Psoas muscle (tissue), 8 donors: ENCODE measurements around the gene UBE2S. TPM values are rescaled to one million over a fixed set of nuclear protein-coding genes. Genes with fewer than 3 reads are reported as not detected.
"Not testable (repeated sequence)": the region's sequence is repeated elsewhere in the genome, so short reads cannot be mapped to it uniquely, and the experiment has no call there.

Experiments
- ATAC-seq, 4 donors: fragments of 200-7000 bp; cut with Tn5 transposase; one replicate each; pipeline ENCODE4 v1.9.1; 2020; ENCODE audit warnings: moderate library complexity in 3 of 4, mild to moderate bottlenecking in 2 of 4
- DNase-seq, 2 donors: peaks; one replicate each; pipeline ENCODE4 v3.0.0-alpha.2; 2020
- H3K27ac ChIP-seq: fragments of 200-600 bp; one replicate; pipeline ENCODE4 v1.8.0; 2022
- H3K27me3 ChIP-seq, 3 donors: fragments of 200-600 bp in 1 of 3; one replicate each; pipeline versions ENCODE4 v1.6.1 to v1.8.0; 2013 to 2022; ENCODE audit warnings: low read length in 2 of 3, mild to moderate bottlenecking in 2 of 3, moderate library complexity in 1 of 3; ENCODE audit not compliant: insufficient read depth in 3 of 3
- H3K36me3 ChIP-seq, 2 donors: fragments of 200-600 bp in 1 of 2; one replicate each; pipeline versions ENCODE4 v1.6.1 to v1.8.0; 2013 to 2022; ENCODE audit warnings: low read depth in 1 of 2, mild to moderate bottlenecking in 1 of 2, moderate library complexity in 1 of 2; ENCODE audit not compliant: insufficient read depth in 1 of 2
- H3K4me1 ChIP-seq: fragments of 200-600 bp; one replicate; pipeline ENCODE4 v1.8.0; 2022
- H3K4me3 ChIP-seq: fragments of 200-600 bp; one replicate; pipeline ENCODE4 v1.8.0; 2022; ENCODE audit warnings: mild to moderate bottlenecking
- H3K9me3 ChIP-seq: fragments of 200-600 bp; one replicate; pipeline ENCODE4 v1.8.0; 2022
- CTCF ChIP-seq: fragments of 200-600 bp; IDR thresholded peaks from one replicate; pipeline ENCODE4 v1.8.0; 2022; ENCODE audit warnings: antibody characterized with exemption
- WGBS, 3 donors: extraction: QIAGEN DNeasy Blood & Tissue Kit; methylation state at CpG; one replicate each; pipeline versions ENCODE4 v1.1.6 to v1.1.7; 2013; 5-methylcytosine and 5-hydroxymethylcytosine counted together
- intact Hi-C, 2 donors: fragments of 100-400 bp; cut with DNase I; formaldehyde crosslinking; loops; one replicate each; pipeline versions ENCODE4 v1.11.0 to v1.14.2; 2022
- polyA plus RNA-seq, 3 donors: library from polyadenylated mRNA; stranded (reverse); fragments of 200-250 nt; gene quantifications; one replicate each; pipeline ENCODE4 v1.2.3, GENCODE V29; 2013
- total RNA-seq, 4 donors: library from RNA; stranded (reverse); fragmentation: NEBNext Ultra II Directional in 2 of 4; extraction: Animal tissue kit (Norgen Biotek cat#: 25700) in 2 of 4; gene quantifications; one replicate each; pipeline versions ENCODE4 v1.2.1 to v1.2.4, GENCODE V29; 2021 to 2023
- donor health status: healthy with polysubstance abuse.
- donor health status: DM: no; HTN: no; CAD: no; lungs with moderate emphysema.
- donor health status: Bipolar disorder and iron deficiency.
- donor health status: healthy.
- donor health status: DM: yes; HTN: yes; CAD: no.
- donor health status: DM: no; HTN: no; CAD: no.
- donor health status: DM: no; HTN: no; CAD: no.
- donor health status: DM: yes; HTN: yes; CAD: no.

Gene UBE2S
- total and polyA plus RNA-seq, 7 donors = 5.6 to 26.7 (median 17.9) TPM

- no peak overlapping the region for H3K27ac ChIP-seq
- no peaks in the 10 kb centered on the region for H3K27me3 ChIP-seq
- intact Hi-C loops = no loop called here
- no peaks in the 10 kb centered on the region for H3K4me1 ChIP-seq
- no peak for TF ChIP-seq CTCF
- ATAC-seq (no peak), DNase-seq (no peak)
- no peak overlapping the region for H3K4me3 ChIP-seq
- H3K36me3 ChIP-seq = peaks cover 0 to 34% of the 10 kb centered on the region in 2 donors
- WGBS, 3 donors = 83 to 89% (median 87%) methylated on average over 5 of the region's 5 CpGs
- no peaks in the 10 kb centered on the region for H3K9me3 ChIP-seq
These were observed 1.9 kb downstream of the UBE2S start for GRCh38 chr19:55405638-55406037.

GRCh38 chr19:55402509-55402908 lies 5.1 kb downstream of the UBE2S start:
- no peak overlapping the region for H3K27ac ChIP-seq
- peaks cover 0 to 36% of the 10 kb centered on the region in 2 donors for H3K36me3 ChIP-seq
- no peaks in the 10 kb centered on the region for H3K4me1 ChIP-seq
- no peaks in the 10 kb centered on the region for H3K9me3 ChIP-seq
- ATAC-seq (no peak), DNase-seq (no peak)
- no peak overlapping the region for H3K4me3 ChIP-seq
- H3K27me3 ChIP-seq = no peaks in the 10 kb centered on the region
- WGBS, 3 donors = 84 to 88% (median 87%) methylated on average over 2 of the region's 2 CpGs
- no peak for TF ChIP-seq CTCF
- intact Hi-C loops = no loop called here

- H3K9me3 ChIP-seq, H3K4me3 ChIP-seq, ATAC-seq, intact Hi-C loops, DNase-seq, H3K27me3 ChIP-seq, H3K4me1 ChIP-seq, H3K27ac ChIP-seq: not testable (repeated sequence)
- WGBS, 3 donors = 88 to 91% (median 90%) methylated on average over 13 to 22 of the region's 28 CpGs
- H3K36me3 ChIP-seq = peaks cover 0 to 36% of the 10 kb centered on the region in 2 donors
These were observed 6.2 kb downstream of the UBE2S start for GRCh38 chr19:55401390-55401789.

- no peak overlapping the region for H3K4me3 ChIP-seq
- WGBS, 3 donors = 83 to 87% (median 86%) methylated on average over 14 of the region's 14 CpGs
- DNase-seq (no peak), ATAC-seq (no peak)
- H3K4me1 ChIP-seq = no peaks in the 10 kb centered on the region
- intact Hi-C loops = no loop called here
- peaks cover 0 to 36% of the 10 kb centered on the region in 2 donors for H3K36me3 ChIP-seq
- no peaks in the 10 kb centered on the region for H3K27me3 ChIP-seq
- no peaks in the 10 kb centered on the region for H3K9me3 ChIP-seq
- TF ChIP-seq CTCF = no peak
- no peak overlapping the region for H3K27ac ChIP-seq
These were observed 7.1 kb downstream of the UBE2S start for GRCh38 chr19:55400281-55401087.

- Histone ChIP-seq H3K4me3 (no peak overlapping the region), H3K4me1 (no peaks in the 10 kb centered on the region), H3K27ac (no peak overlapping the region), H3K27me3 (no peaks in the 10 kb centered on the region), H3K36me3 (peaks cover 0 to 24% of the 10 kb centered on the region in 2 donors), H3K9me3 (no peaks in the 10 kb centered on the region)
- DNase-seq = no peak
- intact Hi-C loops = no loop called here
- WGBS, 3 donors = 82 to 91% (median 88%) methylated on average over 12 of the region's 12 CpGs
- no peak for TF ChIP-seq CTCF
- ATAC-seq = no peak
These were observed 9.2 kb downstream of the UBE2S start for GRCh38 chr19:55398200-55398925.
